CD14-positive monocyte (primary cell): ENCODE results near the gene SSH3. TPM values are rescaled to one million over a fixed set of nuclear protein-coding genes. Genes with fewer than 3 reads are reported as not detected.

Experiments
- DNase-seq, 3 donors: peaks; one replicate each; pipeline ENCODE4 v3.0.0-alpha.2; 2011 to 2022
- H2AFZ ChIP-seq: 2 replicates; pipeline ENCODE4 v1.6.0; 2012; ENCODE audit warnings: mild to moderate bottlenecking, low read depth, low read length, inconsistent platforms; ENCODE audit not compliant: insufficient read depth, poor library complexity, severe bottlenecking
- H3K27ac ChIP-seq, 2 donors: 1 replicate in 1 of 2; 2 replicates in 1 of 2; pipeline ENCODE4 v1.5.1; 2012 to 2013; ENCODE audit warnings: low read length in 2 of 2, control low read depth in 1 of 2, inconsistent platforms in 1 of 2, low read depth in 1 of 2, mild to moderate bottlenecking in 1 of 2
- H3K27me3 ChIP-seq, 2 donors: one replicate each; pipeline versions ENCODE4 v1.6.0 to v1.6.1; 2011 to 2013; ENCODE audit warnings: low read length in 2 of 2; ENCODE audit not compliant: control insufficient read depth in 2 of 2, insufficient read depth in 2 of 2
- H3K36me3 ChIP-seq, 2 donors: replicated peaks in 1 of 2; 1 replicate in 1 of 2; 2 replicates in 1 of 2; pipeline versions ENCODE4 v1.5.1 to v1.6.1; 2012 to 2013; ENCODE audit warnings: low read length in 2 of 2, control low read depth in 1 of 2, inconsistent platforms in 1 of 2, mild to moderate bottlenecking in 1 of 2; ENCODE audit not compliant: insufficient read depth in 2 of 2, control insufficient read depth in 1 of 2
- H3K4me1 ChIP-seq, 2 donors: 1 replicate in 1 of 2; 2 replicates in 1 of 2; pipeline versions ENCODE4 v1.5.1 to v1.6.1; 2012 to 2013; ENCODE audit warnings: low read length in 2 of 2, control low read depth in 1 of 2, inconsistent platforms in 1 of 2, mild to moderate bottlenecking in 1 of 2, moderate library complexity in 1 of 2; ENCODE audit not compliant: insufficient read depth in 2 of 2, control insufficient read depth in 1 of 2
- H3K4me2 ChIP-seq: replicated peaks from 2 replicates; pipeline ENCODE3; 2012; ENCODE audit warnings: low read length, moderate library complexity, mild to moderate bottlenecking; ENCODE audit not compliant: poor library complexity, severe bottlenecking; ENCODE audit errors: extremely low read depth
- H3K4me3 ChIP-seq, 3 experiments: fragments of 200-600 bp in 1 of 3; sonication (generic) in 1 of 3; replicated peaks in 1 of 3; 1 replicate in 2 of 3; 2 replicates in 1 of 3; pipeline ENCODE4 v1.5.1; 2011 to 2013; ENCODE audit warnings: low read length in 3 of 3, mild to moderate bottlenecking in 3 of 3, control low read depth in 2 of 3, low read depth in 2 of 3, inconsistent platforms in 1 of 3, moderate library complexity in 1 of 3
- H3K79me2 ChIP-seq: 2 replicates; pipeline ENCODE4 v1.6.0; 2012; ENCODE audit warnings: mild to moderate bottlenecking, control low read depth, inconsistent platforms, low read length, moderate library complexity; ENCODE audit not compliant: insufficient read depth
- H3K9ac ChIP-seq: 2 replicates; pipeline ENCODE4 v1.6.0; 2017; ENCODE audit warnings: low read length, mild to moderate bottlenecking; ENCODE audit not compliant: insufficient read depth, poor library complexity, severe bottlenecking
- H3K9me3 ChIP-seq, 2 donors: replicated peaks in 1 of 2; 1 replicate in 1 of 2; 2 replicates in 1 of 2; pipeline versions ENCODE4 v1.5.1 to v1.6.1; 2012 to 2013; ENCODE audit warnings: low read length in 2 of 2, control low read depth in 1 of 2; ENCODE audit not compliant: control insufficient read depth in 1 of 2, insufficient read depth in 1 of 2
- H4K20me1 ChIP-seq: 2 replicates; pipeline ENCODE4 v1.6.0; 2012; ENCODE audit warnings: mild to moderate bottlenecking, low read length, control low read depth, moderate library complexity; ENCODE audit not compliant: insufficient read depth
- H3K27ac Mint-ChIP-seq, 7 donors: one replicate each; pipeline ENCODE4 v1.8.0; 2020; ENCODE audit warnings: mild to moderate bottlenecking in 7 of 7, mixed read lengths in 7 of 7, moderate library complexity in 6 of 7, inconsistent platforms in 2 of 7
- H3K27me3 Mint-ChIP-seq, 3 donors: one replicate each; pipeline ENCODE4 v1.8.0; 2021 to 2022; ENCODE audit warnings: low read depth in 3 of 3, mild to moderate bottlenecking in 3 of 3, mixed read lengths in 3 of 3, moderate library complexity in 3 of 3, inconsistent platforms in 1 of 3
- H3K36me3 Mint-ChIP-seq, 2 donors: one replicate each; pipeline ENCODE4 v1.8.0; 2020; ENCODE audit warnings: mixed read lengths in 2 of 2, inconsistent platforms in 1 of 2, mild to moderate bottlenecking in 1 of 2
- H3K4me1 Mint-ChIP-seq: one replicate; pipeline ENCODE4 v1.8.0; 2020; ENCODE audit warnings: mild to moderate bottlenecking, mixed read lengths
- H3K4me3 Mint-ChIP-seq, 2 donors: one replicate each; pipeline ENCODE4 v1.8.0; 2020; ENCODE audit warnings: mild to moderate bottlenecking in 2 of 2, mixed read lengths in 2 of 2, moderate library complexity in 1 of 2
- H3K9me3 Mint-ChIP-seq, 7 donors: one replicate each; pipeline ENCODE4 v1.8.0; 2020 to 2022; ENCODE audit warnings: mixed read lengths in 7 of 7, mild to moderate bottlenecking in 6 of 7, moderate library complexity in 6 of 7, inconsistent platforms in 2 of 7
- CTCF ChIP-seq: fragments of 200-600 bp; IDR thresholded peaks from one replicate; pipeline ENCODE4 v1.8.0; 2022; ENCODE audit warnings: antibody characterized with exemption, mild to moderate bottlenecking
- WGBS: methylation state at CpG from one replicate; pipeline ENCODE4 v1.1.5; 2013; ENCODE audit warnings: missing lambda C conversion rate; ENCODE audit not compliant: insufficient coverage; 5-methylcytosine and 5-hydroxymethylcytosine counted together
- intact Hi-C, 2 donors: fragments of 100-400 bp; cut with micrococcal nuclease; formaldehyde crosslinking; loops; one replicate each; pipeline versions ENCODE4 v1.15.0 to v1.15.1; 2023
- polyA plus RNA-seq, 3 donors: library from polyadenylated mRNA; depleted of rRNA in 1 of 3; unstranded in 2 of 3; stranded (reverse) in 1 of 3; fragments of 300-500 nt in 2 of 3; fragments of >200 nt in 1 of 3; fragmentation: Illumina TruSeq in 2 of 3; gene quantifications; 1 replicate in 2 of 3; 2 replicates in 1 of 3; pipeline ENCODE4 v1.2.3, GENCODE V29; 2012 to 2021

The SSH3 gene
- polyA plus RNA-seq, 3 donors: 3.6 to 23.3 (median 5.8) TPM

GRCh38 chr11:67351275-67352005 lies 48.1 kb downstream of the SSH3 start:
- H3K36me3 Mint-ChIP-seq: peaks cover 8 to 9% of the 10 kb centered on the region in 2 donors
- H3K9me3 Mint-ChIP-seq: no peaks in the 10 kb centered on the region
- H3K9ac ChIP-seq: no peak overlapping the region
- peaks cover 0 to 2% (median 0%) of the 10 kb centered on the region in 3 donors for H3K27me3 Mint-ChIP-seq
- intact Hi-C loops: loop anchor here (1.0 to 5.0 kb wide), 2 partner anchors 31 to 156 kb away; partner anchors contain the start of genes CDK2AP2 (in 1 of the 2) and PITPNM1 (in 1 of the 2)
- H3K36me3 ChIP-seq: no peaks in the 10 kb centered on the region
- peaks cover 52 to 56% of the 10 kb centered on the region in 2 donors for H3K4me1 ChIP-seq
- peak overlapping the region; percentile 63 to 88 (median 76) for H3K27ac Mint-ChIP-seq
- peak overlapping the region; percentile 75 for H3K4me2 ChIP-seq
- DNase-seq: peak; percentile 75 to 85 (median 82)
- H3K4me3 ChIP-seq: peak overlapping the region in 1 of 3 experiments; percentile 32
- no peak overlapping the region for H2AFZ ChIP-seq
- no peaks in the 10 kb centered on the region for H3K9me3 ChIP-seq
- peak overlapping the region; percentile 24 to 52 for H3K27ac ChIP-seq
- peaks cover 15% of the 10 kb centered on the region for H4K20me1 ChIP-seq
- peaks cover 34% of the 10 kb centered on the region for H3K79me2 ChIP-seq
- TF ChIP-seq CTCF: peak; percentile 98
- H3K4me1 Mint-ChIP-seq: peaks cover 53% of the 10 kb centered on the region
- no peaks in the 10 kb centered on the region for H3K27me3 ChIP-seq
- peak overlapping the region in 1 of 2 donors; percentile 57 for H3K4me3 Mint-ChIP-seq
- 20% methylated on average over 5 of the region's 11 CpGs for WGBS

GRCh38 chr11:67352546-67353316 lies 49.4 kb downstream of the SSH3 start:
- Mint-ChIP-seq H3K4me1 (peaks cover 64% of the 10 kb centered on the region), H3K9me3 (no peaks in the 10 kb centered on the region), H3K27me3 (peaks cover 0 to 2% (median 0%) of the 10 kb centered on the region in 3 donors), H3K36me3 (peaks cover 8 to 9% of the 10 kb centered on the region in 2 donors), H3K4me3 (peak overlapping the region; percentile 87 to 96), H3K27ac (peak overlapping the region; percentile 97 to 100 (median 99))
- intact Hi-C loops: loop anchor here in 1 of 2 donors (5.0 kb wide), 1 partner anchor 155 kb away; the partner anchor contains the start of genes CDK2AP2 and PITPNM1
- TF ChIP-seq CTCF: no peak
- no peaks in the 10 kb centered on the region for H3K27me3 ChIP-seq
- H3K27ac ChIP-seq: peak overlapping the region; percentile 96 to 99
- H3K4me1 ChIP-seq: peaks cover 65 to 69% of the 10 kb centered on the region in 2 donors
- no peaks in the 10 kb centered on the region for H3K9me3 ChIP-seq
- H3K4me3 ChIP-seq: peak overlapping the region; percentile 52 to 85 (median 73)
- peak overlapping the region; percentile 97 for H3K9ac ChIP-seq
- H3K79me2 ChIP-seq: peaks cover 34% of the 10 kb centered on the region
- peak overlapping the region; percentile 75 for H3K4me2 ChIP-seq
- peaks cover 15% of the 10 kb centered on the region for H4K20me1 ChIP-seq
- peak; percentile 70 to 71 (median 71) for DNase-seq
- H2AFZ ChIP-seq: peak overlapping the region; percentile 55
- no peaks in the 10 kb centered on the region for H3K36me3 ChIP-seq
- 21% methylated on average over 19 of the region's 25 CpGs for WGBS
